ENCODE results near the gene VSIG10L. TPM values are rescaled to one million over a fixed set of nuclear protein-coding genes. Genes with fewer than 3 reads are reported as not detected.

Gene VSIG10L
- 4.9 to 5.5 TPM (median 5.4 TPM) in 3 replicates for total RNA-seq
- long read RNA-seq, partial matches to known transcripts = 11 of 12 reads
- long read RNA-seq, other reads (novel, unspliced or antisense) = 0 of 12 reads

DNA sequence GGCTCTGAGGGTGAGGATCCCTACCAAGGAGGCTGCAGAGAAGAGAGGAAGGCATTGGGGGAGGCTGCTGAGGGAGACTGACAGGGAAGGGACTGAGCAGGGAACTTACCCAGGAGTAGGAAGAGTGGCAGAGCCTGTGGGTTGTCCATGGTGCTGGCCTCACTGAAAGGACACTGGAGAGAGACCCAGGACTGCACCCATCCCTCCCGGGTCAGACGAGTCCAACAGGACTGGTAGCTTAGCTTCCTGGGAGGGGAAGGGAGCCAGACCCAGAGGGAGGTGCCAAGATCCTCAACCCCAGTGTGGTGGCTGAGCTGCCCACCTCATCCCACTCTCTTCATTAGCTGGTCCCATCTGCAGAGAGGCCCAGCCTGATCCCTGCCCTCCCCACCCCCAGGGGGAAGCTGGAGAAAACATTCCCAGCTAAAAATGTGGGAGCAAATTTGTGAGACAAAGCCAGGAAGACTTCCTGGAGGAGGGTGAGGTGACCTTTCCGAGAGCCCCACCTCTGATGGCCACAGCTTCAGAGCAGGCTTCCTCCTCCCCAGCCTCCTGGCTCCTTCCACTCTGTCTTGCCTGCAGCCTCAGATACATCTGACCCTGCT lies at the start of gene VSIG10L:
VSIG10L (minus strand) TSS at position 164 of the 605 bp plus-strand sequence; CDS start at position 149, 15 bp downstream.
- peaks cover 21% of the 10 kb centered on the region for H3K4me1 Mint-ChIP-seq (ENCODE audit: low read depth)
- H3K36me3 Mint-ChIP-seq (ENCODE audit: low read depth) = peaks cover 6% of the 10 kb centered on the region
- H3K27ac Mint-ChIP-seq (ENCODE audit: unreplicated experiment) = peak within 1 kb of the TSS; percentile 27
- no peaks in the 10 kb centered on the region for H3K27me3 Mint-ChIP-seq (ENCODE audit: low read depth)
- no peak for DNase-seq (ENCODE audit: low spot score)
- TF ChIP-seq, protein P1, sequence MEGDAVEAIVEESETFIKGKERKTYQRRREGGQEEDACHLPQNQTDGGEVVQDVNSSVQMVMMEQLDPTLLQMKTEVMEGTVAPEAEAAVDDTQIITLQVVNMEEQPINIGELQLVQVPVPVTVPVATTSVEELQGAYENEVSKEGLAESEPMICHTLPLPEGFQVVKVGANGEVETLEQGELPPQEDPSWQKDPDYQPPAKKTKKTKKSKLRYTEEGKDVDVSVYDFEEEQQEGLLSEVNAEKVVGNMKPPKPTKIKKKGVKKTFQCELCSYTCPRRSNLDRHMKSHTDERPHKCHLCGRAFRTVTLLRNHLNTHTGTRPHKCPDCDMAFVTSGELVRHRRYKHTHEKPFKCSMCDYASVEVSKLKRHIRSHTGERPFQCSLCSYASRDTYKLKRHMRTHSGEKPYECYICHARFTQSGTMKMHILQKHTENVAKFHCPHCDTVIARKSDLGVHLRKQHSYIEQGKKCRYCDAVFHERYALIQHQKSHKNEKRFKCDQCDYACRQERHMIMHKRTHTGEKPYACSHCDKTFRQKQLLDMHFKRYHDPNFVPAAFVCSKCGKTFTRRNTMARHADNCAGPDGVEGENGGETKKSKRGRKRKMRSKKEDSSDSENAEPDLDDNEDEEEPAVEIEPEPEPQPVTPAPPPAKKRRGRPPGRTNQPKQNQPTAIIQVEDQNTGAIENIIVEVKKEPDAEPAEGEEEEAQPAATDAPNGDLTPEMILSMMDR (IDR thresholded peaks at IDR 0.05) = no peak
- H3K4me3 Mint-ChIP-seq (ENCODE audit: unreplicated experiment) = peak within 1 kb of the TSS; percentile 50
- H3K9me3 Mint-ChIP-seq (ENCODE audit: low read depth) = no peaks in the 10 kb centered on the region

DNA sequence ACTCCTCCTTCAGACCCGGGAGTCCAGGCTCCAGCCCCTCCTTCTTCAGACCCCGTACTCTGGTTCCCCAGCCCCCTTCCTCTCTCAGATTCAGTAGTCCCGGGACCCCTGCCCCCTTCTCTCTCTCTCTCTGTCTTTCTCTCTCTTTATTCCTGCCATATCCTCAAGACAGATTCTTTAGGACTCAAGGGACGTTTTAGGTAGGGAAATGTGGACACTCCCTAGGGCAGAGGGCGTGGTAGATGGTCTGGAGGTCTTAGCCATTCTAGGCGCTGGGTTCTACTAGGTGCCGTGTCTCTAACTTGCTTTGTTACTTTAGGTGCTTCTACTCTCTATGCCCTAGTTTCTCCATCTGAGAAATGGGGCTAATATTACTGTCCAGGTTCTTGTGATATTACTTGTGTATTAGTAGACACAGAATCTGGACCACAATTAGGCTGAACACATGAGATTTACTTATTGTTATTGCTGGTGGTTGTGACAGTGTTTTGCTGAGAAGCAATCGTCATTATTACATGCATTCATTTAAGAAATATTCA lies 49.2 kb upstream of the VSIG10L start:
- no peaks in the 10 kb centered on the region for H3K9me3 Mint-ChIP-seq (ENCODE audit: low read depth)
- TF ChIP-seq, protein P1 (IDR thresholded peaks at IDR 0.05) = no peak
- DNase-seq (ENCODE audit: low spot score) = no peak
- no peaks in the 10 kb centered on the region for H3K36me3 Mint-ChIP-seq (ENCODE audit: low read depth)
- H3K4me3 Mint-ChIP-seq (ENCODE audit: unreplicated experiment) = no peak overlapping the region
- no peak overlapping the region for H3K27ac Mint-ChIP-seq (ENCODE audit: unreplicated experiment)
- H3K4me1 Mint-ChIP-seq (ENCODE audit: low read depth) = peaks cover 14% of the 10 kb centered on the region
- no peaks in the 10 kb centered on the region for H3K27me3 Mint-ChIP-seq (ENCODE audit: low read depth)

DNA sequence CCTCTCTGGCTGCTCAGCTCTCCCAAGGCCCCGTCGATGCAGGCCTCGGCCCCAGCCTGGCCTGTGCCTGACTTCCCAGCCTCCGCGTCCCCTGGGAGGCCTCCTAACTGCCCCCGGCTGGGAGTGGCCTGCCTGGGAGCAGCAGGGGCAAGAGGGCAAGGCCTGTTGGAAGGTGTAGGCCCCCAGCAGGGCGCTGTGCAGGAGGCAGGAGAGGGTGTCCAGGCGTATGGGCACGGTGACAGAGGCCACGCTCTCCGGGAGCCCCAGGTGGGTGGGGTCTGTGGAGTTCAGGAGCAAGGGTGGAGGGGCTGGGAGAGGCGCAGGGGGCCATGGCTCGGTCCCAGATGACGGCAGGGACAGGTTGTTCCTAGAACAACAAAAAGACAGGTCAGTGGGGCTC lies 47.2 kb upstream of the VSIG10L start:
- no peaks in the 10 kb centered on the region for H3K9me3 Mint-ChIP-seq (ENCODE audit: low read depth)
- TF ChIP-seq, protein P1 (IDR thresholded peaks at IDR 0.05) = no peak
- no peak overlapping the region for H3K4me3 Mint-ChIP-seq (ENCODE audit: unreplicated experiment)
- no peak overlapping the region for H3K27ac Mint-ChIP-seq (ENCODE audit: unreplicated experiment)
- H3K4me1 Mint-ChIP-seq (ENCODE audit: low read depth) = peaks cover 6% of the 10 kb centered on the region
- no peaks in the 10 kb centered on the region for H3K27me3 Mint-ChIP-seq (ENCODE audit: low read depth)
- DNase-seq (ENCODE audit: low spot score) = no peak
- no peaks in the 10 kb centered on the region for H3K36me3 Mint-ChIP-seq (ENCODE audit: low read depth)

DNA sequence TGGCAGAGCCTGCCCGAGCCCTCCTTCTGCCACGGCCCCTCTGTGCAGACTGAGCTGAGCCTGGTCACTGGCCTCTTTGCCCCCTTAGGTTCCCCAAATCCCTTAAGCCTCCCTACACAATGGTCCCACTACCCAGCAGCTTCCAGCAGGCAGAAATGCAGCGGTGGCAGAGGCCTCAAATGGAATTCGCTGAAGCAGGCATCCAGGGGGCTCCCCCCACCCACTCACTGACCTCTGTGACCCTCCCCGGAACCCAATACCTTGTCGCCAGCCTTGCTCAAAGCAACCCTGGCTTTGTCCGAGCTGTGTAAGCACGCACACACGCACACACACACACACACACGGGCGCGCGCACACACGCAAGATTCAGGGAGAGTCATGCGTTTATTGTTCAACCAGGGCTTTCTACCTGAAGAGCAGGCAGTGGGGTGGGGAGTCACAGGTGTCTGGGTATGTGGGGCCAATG lies 46.0 kb upstream of the VSIG10L start, which contains the start of gene LIM2:
LIM2 (minus strand) TSS at position 51 of the 466 bp plus-strand sequence. CDS start 531 bp downstream, outside the sequence.
- H3K27me3 Mint-ChIP-seq (ENCODE audit: low read depth) = no peaks in the 10 kb centered on the region
- H3K36me3 Mint-ChIP-seq (ENCODE audit: low read depth) = no peaks in the 10 kb centered on the region
- no peaks in the 10 kb centered on the region for H3K4me1 Mint-ChIP-seq (ENCODE audit: low read depth)
- H3K27ac Mint-ChIP-seq (ENCODE audit: unreplicated experiment) = no peak within 1 kb of the TSS
- DNase-seq (ENCODE audit: low spot score) = no peak
- TF ChIP-seq, protein P1 (IDR thresholded peaks at IDR 0.05) = no peak
- H3K4me3 Mint-ChIP-seq (ENCODE audit: unreplicated experiment) = no peak within 1 kb of the TSS
- no peaks in the 10 kb centered on the region for H3K9me3 Mint-ChIP-seq (ENCODE audit: low read depth)

DNA sequence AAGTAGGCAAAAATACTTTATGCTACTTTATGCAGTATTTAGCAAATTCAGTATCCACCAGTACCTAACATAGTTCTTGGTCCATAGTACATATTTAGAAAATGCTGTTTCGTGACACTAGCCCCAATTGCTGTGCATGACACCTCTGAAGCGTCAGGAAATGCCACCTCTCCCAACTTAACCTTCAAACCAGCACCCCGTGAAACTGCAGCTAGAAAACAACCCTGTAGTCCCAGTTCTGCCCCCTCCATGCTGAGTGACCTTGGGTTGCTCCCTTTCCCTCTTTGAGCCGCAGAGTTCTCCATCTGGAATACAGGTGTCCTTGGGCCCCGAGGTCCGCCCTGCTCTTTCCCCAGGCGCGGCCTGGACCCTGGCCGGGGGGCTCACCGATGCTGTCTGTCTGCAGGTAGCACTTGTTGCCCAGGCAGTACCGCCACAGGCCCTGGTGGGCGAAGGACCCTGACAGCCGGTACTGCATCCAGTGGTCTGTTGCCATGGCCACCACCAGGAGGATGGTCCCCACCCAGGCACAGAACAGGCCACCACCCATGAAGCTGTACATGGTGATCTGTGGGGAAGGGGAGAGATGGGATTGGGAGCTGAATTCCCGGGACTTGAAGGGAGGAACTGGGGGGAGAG lies 45.1 kb upstream of the VSIG10L start:
- H3K27ac Mint-ChIP-seq (ENCODE audit: unreplicated experiment) = no peak overlapping the region
- no peaks in the 10 kb centered on the region for H3K9me3 Mint-ChIP-seq (ENCODE audit: low read depth)
- peak; percentile 5 for DNase-seq (ENCODE audit: low spot score)
- no peak overlapping the region for H3K4me3 Mint-ChIP-seq (ENCODE audit: unreplicated experiment)
- H3K4me1 Mint-ChIP-seq (ENCODE audit: low read depth) = no peaks in the 10 kb centered on the region
- H3K27me3 Mint-ChIP-seq (ENCODE audit: low read depth) = no peaks in the 10 kb centered on the region
- H3K36me3 Mint-ChIP-seq (ENCODE audit: low read depth) = no peaks in the 10 kb centered on the region
- TF ChIP-seq, protein P1 (IDR thresholded peaks at IDR 0.05) = no peak

Measured in chondrocyte (in vitro differentiated cells).